CD14-positive monocyte (primary cell): ENCODE measurements around the gene RASGEF1B. TPM values are rescaled to one million over a fixed set of nuclear protein-coding genes. Genes with fewer than 3 reads are reported as not detected.

Experiments
- DNase-seq, 3 donors: peaks; one replicate each; pipeline ENCODE4 v3.0.0-alpha.2; 2011 to 2022
- H2AFZ ChIP-seq: 2 replicates; pipeline ENCODE4 v1.6.0; 2012; ENCODE audit warnings: mild to moderate bottlenecking, low read depth, low read length, inconsistent platforms; ENCODE audit not compliant: insufficient read depth, poor library complexity, severe bottlenecking
- H3K27ac ChIP-seq, 2 donors: 1 replicate in 1 of 2; 2 replicates in 1 of 2; pipeline ENCODE4 v1.5.1; 2012 to 2013; ENCODE audit warnings: low read length in 2 of 2, control low read depth in 1 of 2, inconsistent platforms in 1 of 2, low read depth in 1 of 2, mild to moderate bottlenecking in 1 of 2
- H3K27me3 ChIP-seq, 2 donors: one replicate each; pipeline versions ENCODE4 v1.6.0 to v1.6.1; 2011 to 2013; ENCODE audit warnings: low read length in 2 of 2; ENCODE audit not compliant: control insufficient read depth in 2 of 2, insufficient read depth in 2 of 2
- H3K36me3 ChIP-seq, 2 donors: replicated peaks in 1 of 2; 1 replicate in 1 of 2; 2 replicates in 1 of 2; pipeline versions ENCODE4 v1.5.1 to v1.6.1; 2012 to 2013; ENCODE audit warnings: low read length in 2 of 2, control low read depth in 1 of 2, inconsistent platforms in 1 of 2, mild to moderate bottlenecking in 1 of 2; ENCODE audit not compliant: insufficient read depth in 2 of 2, control insufficient read depth in 1 of 2
- H3K4me1 ChIP-seq, 2 donors: 1 replicate in 1 of 2; 2 replicates in 1 of 2; pipeline versions ENCODE4 v1.5.1 to v1.6.1; 2012 to 2013; ENCODE audit warnings: low read length in 2 of 2, control low read depth in 1 of 2, inconsistent platforms in 1 of 2, mild to moderate bottlenecking in 1 of 2, moderate library complexity in 1 of 2; ENCODE audit not compliant: insufficient read depth in 2 of 2, control insufficient read depth in 1 of 2
- H3K4me2 ChIP-seq: replicated peaks from 2 replicates; pipeline ENCODE3; 2012; ENCODE audit warnings: low read length, moderate library complexity, mild to moderate bottlenecking; ENCODE audit not compliant: poor library complexity, severe bottlenecking; ENCODE audit errors: extremely low read depth
- H3K4me3 ChIP-seq, 3 experiments: fragments of 200-600 bp in 1 of 3; sonication (generic) in 1 of 3; replicated peaks in 1 of 3; 1 replicate in 2 of 3; 2 replicates in 1 of 3; pipeline ENCODE4 v1.5.1; 2011 to 2013; ENCODE audit warnings: low read length in 3 of 3, mild to moderate bottlenecking in 3 of 3, control low read depth in 2 of 3, low read depth in 2 of 3, inconsistent platforms in 1 of 3, moderate library complexity in 1 of 3
- H3K79me2 ChIP-seq: 2 replicates; pipeline ENCODE4 v1.6.0; 2012; ENCODE audit warnings: mild to moderate bottlenecking, control low read depth, inconsistent platforms, low read length, moderate library complexity; ENCODE audit not compliant: insufficient read depth
- H3K9ac ChIP-seq: 2 replicates; pipeline ENCODE4 v1.6.0; 2017; ENCODE audit warnings: low read length, mild to moderate bottlenecking; ENCODE audit not compliant: insufficient read depth, poor library complexity, severe bottlenecking
- H3K9me3 ChIP-seq, 2 donors: replicated peaks in 1 of 2; 1 replicate in 1 of 2; 2 replicates in 1 of 2; pipeline versions ENCODE4 v1.5.1 to v1.6.1; 2012 to 2013; ENCODE audit warnings: low read length in 2 of 2, control low read depth in 1 of 2; ENCODE audit not compliant: control insufficient read depth in 1 of 2, insufficient read depth in 1 of 2
- H4K20me1 ChIP-seq: 2 replicates; pipeline ENCODE4 v1.6.0; 2012; ENCODE audit warnings: mild to moderate bottlenecking, low read length, control low read depth, moderate library complexity; ENCODE audit not compliant: insufficient read depth
- H3K27ac Mint-ChIP-seq, 7 donors: one replicate each; pipeline ENCODE4 v1.8.0; 2020; ENCODE audit warnings: mild to moderate bottlenecking in 7 of 7, mixed read lengths in 7 of 7, moderate library complexity in 6 of 7, inconsistent platforms in 2 of 7
- H3K27me3 Mint-ChIP-seq, 3 donors: one replicate each; pipeline ENCODE4 v1.8.0; 2021 to 2022; ENCODE audit warnings: low read depth in 3 of 3, mild to moderate bottlenecking in 3 of 3, mixed read lengths in 3 of 3, moderate library complexity in 3 of 3, inconsistent platforms in 1 of 3
- H3K36me3 Mint-ChIP-seq, 2 donors: one replicate each; pipeline ENCODE4 v1.8.0; 2020; ENCODE audit warnings: mixed read lengths in 2 of 2, inconsistent platforms in 1 of 2, mild to moderate bottlenecking in 1 of 2
- H3K4me1 Mint-ChIP-seq: one replicate; pipeline ENCODE4 v1.8.0; 2020; ENCODE audit warnings: mild to moderate bottlenecking, mixed read lengths
- H3K4me3 Mint-ChIP-seq, 2 donors: one replicate each; pipeline ENCODE4 v1.8.0; 2020; ENCODE audit warnings: mild to moderate bottlenecking in 2 of 2, mixed read lengths in 2 of 2, moderate library complexity in 1 of 2
- H3K9me3 Mint-ChIP-seq, 7 donors: one replicate each; pipeline ENCODE4 v1.8.0; 2020 to 2022; ENCODE audit warnings: mixed read lengths in 7 of 7, mild to moderate bottlenecking in 6 of 7, moderate library complexity in 6 of 7, inconsistent platforms in 2 of 7
- CTCF ChIP-seq: fragments of 200-600 bp; IDR thresholded peaks from one replicate; pipeline ENCODE4 v1.8.0; 2022; ENCODE audit warnings: antibody characterized with exemption, mild to moderate bottlenecking
- WGBS: methylation state at CpG from one replicate; pipeline ENCODE4 v1.1.5; 2013; ENCODE audit warnings: missing lambda C conversion rate; ENCODE audit not compliant: insufficient coverage; 5-methylcytosine and 5-hydroxymethylcytosine counted together
- intact Hi-C, 2 donors: fragments of 100-400 bp; cut with micrococcal nuclease; formaldehyde crosslinking; loops; one replicate each; pipeline versions ENCODE4 v1.15.0 to v1.15.1; 2023
- polyA plus RNA-seq, 3 donors: library from polyadenylated mRNA; depleted of rRNA in 1 of 3; unstranded in 2 of 3; stranded (reverse) in 1 of 3; fragments of 300-500 nt in 2 of 3; fragments of >200 nt in 1 of 3; fragmentation: Illumina TruSeq in 2 of 3; gene quantifications; 1 replicate in 2 of 3; 2 replicates in 1 of 3; pipeline ENCODE4 v1.2.3, GENCODE V29; 2012 to 2021

The RASGEF1B gene
- polyA plus RNA-seq, 3 donors = 20.3 to 76.9 (median 36.6) TPM

GRCh38 chr4:81455897-81456296 is 15.8 kb downstream of the RASGEF1B start:
- H3K9ac ChIP-seq = no peak overlapping the region
- DNase-seq = no peak
- peak overlapping the region in 1 of 7 donors; percentile 19 for H3K27ac Mint-ChIP-seq
- no peak overlapping the region for H3K4me3 Mint-ChIP-seq
- no peaks in the 10 kb centered on the region for H3K9me3 ChIP-seq
- H3K9me3 Mint-ChIP-seq = no peaks in the 10 kb centered on the region
- no peak overlapping the region for H3K4me2 ChIP-seq
- no peaks in the 10 kb centered on the region for H3K27me3 ChIP-seq
- H3K4me3 ChIP-seq = no peak overlapping the region
- peaks cover 0 to 59% of the 10 kb centered on the region in 2 donors for H3K36me3 ChIP-seq
- peaks cover 0 to 4% (median 3%) of the 10 kb centered on the region in 3 donors for H3K27me3 Mint-ChIP-seq
- intact Hi-C loops = no loop called here
- H3K4me1 Mint-ChIP-seq = peaks cover 18% of the 10 kb centered on the region
- H3K79me2 ChIP-seq = no peaks in the 10 kb centered on the region
- H4K20me1 ChIP-seq = peaks cover 67% of the 10 kb centered on the region
- H3K36me3 Mint-ChIP-seq = peaks cover 65 to 76% of the 10 kb centered on the region in 2 donors
- H3K4me1 ChIP-seq = peaks cover 11 to 15% of the 10 kb centered on the region in 2 donors
- H2AFZ ChIP-seq = no peak overlapping the region
- no CpG with 5 or more reads among the region's 2 CpGs for WGBS
- TF ChIP-seq CTCF = no peak
- no peak overlapping the region for H3K27ac ChIP-seq

DNA sequence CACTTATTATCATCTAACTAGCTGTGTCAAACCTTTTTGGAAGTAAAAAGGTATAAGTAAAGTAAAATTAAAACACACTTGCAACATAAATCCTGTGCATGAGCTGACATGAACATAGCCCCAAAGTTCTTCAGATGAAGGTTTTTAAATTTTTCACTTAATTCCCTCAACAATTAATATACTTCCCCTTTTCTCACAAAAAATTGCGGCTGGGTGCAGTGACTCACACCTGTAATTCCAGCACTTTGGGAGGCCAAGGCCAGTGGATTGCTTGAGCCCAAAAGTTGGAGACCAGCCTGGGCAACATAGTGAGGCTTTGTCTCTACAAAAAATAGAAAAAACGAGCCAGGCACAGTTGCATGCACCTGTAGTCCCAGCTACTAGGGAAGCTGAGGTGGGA is 16.8 kb downstream of the RASGEF1B start:
- Histone ChIP-seq H3K27me3 (no peaks in the 10 kb centered on the region), H3K4me1 (peaks cover 11 to 15% of the 10 kb centered on the region in 2 donors), H3K9ac (no peak overlapping the region), H3K36me3 (peaks cover 0 to 63% of the 10 kb centered on the region in 2 donors), H3K79me2 (no peaks in the 10 kb centered on the region), H2AFZ (no peak overlapping the region), H3K9me3 (no peaks in the 10 kb centered on the region), H3K4me3 (no peak overlapping the region), H4K20me1 (peaks cover 57% of the 10 kb centered on the region), H3K27ac (peak overlapping the region in 1 of 2 donors; percentile 9), H3K4me2 (no peak overlapping the region)
- Mint-ChIP-seq H3K9me3 (peaks cover 0 to 1% (median 0%) of the 10 kb centered on the region in 7 donors), H3K27ac (peak overlapping the region in 4 of 7 donors; percentile 23 to 86 (median 50)), H3K4me3 (peak overlapping the region in 1 of 2 donors; percentile 48), H3K27me3 (peaks cover 0 to 4% (median 3%) of the 10 kb centered on the region in 3 donors), H3K36me3 (peaks cover 72 to 75% of the 10 kb centered on the region in 2 donors), H3K4me1 (peaks cover 18% of the 10 kb centered on the region)
- no peak for TF ChIP-seq CTCF
- 30% methylated on average over 2 of the region's 2 CpGs for WGBS
- intact Hi-C loops = no loop called here
- DNase-seq = peak in 2 of 3 donors; percentile 56 to 68
